ENCODE measurements around the gene IFT22. TPM values are rescaled to one million over a fixed set of nuclear protein-coding genes. Genes with fewer than 3 reads are reported as not detected.

The IFT22 gene
- polyA plus RNA-seq, 1 of the 3 experiments (the other 2 are of a cell fraction) = 66.7 TPM

DNA sequence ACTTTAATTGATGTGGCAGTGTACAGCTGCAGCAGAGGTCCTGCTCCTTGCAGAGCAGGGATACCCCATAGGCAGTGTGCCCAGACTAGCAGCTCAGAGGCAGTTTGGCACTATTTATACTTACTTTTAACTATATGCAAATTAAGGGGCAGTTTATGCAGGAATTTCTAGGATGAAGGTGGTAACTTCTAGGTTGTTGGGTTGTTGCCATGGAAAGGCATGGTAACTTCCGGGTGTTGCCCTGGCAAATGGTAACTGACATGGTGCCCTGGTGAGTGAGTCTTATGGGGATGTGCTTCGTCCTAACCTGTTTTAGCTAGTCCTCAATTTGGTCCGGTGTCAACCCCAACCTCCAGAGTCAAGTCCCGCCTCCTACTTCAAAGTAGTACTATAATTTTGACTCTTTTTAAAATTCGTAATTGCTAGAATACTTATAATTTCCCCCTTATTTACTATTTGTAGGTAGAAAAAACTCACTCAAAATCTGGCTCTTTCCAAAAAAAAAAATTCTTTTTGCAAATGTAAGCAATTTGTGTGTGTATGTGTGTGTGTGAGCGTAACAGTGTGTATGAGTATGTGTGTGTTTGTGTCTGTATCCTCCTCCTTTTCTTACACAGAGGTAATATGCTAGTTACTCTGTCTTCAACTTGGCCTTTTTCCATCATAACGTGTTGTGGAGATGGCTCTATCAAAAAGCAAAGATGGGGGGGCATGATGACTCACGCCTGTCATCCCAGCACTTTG is 47.0 kb upstream of the IFT22 start:
- no peak for TF ChIP-seq JUND (IDR thresholded peaks at IDR 0.05)
- no peak for TF ChIP-seq YY1 (IDR thresholded peaks at IDR 0.05; ENCODE audit: low read depth)
- Histone ChIP-seq H3K9me2 (no peaks in the 10 kb centered on the region), H3K4me2 (no peak overlapping the region), H4K20me1 (ENCODE audit: insufficient read depth) (no peaks in the 10 kb centered on the region), H3K27ac (ENCODE audit: low read depth in 2 of 2, low read length in 1 of 2) (no peak overlapping the region), H3K9ac (no peak overlapping the region), H3K4me3 (ENCODE audit: low read depth in 2 of 2, low read length in 1 of 2) (no peak overlapping the region), H3F3A (replicated peaks; ENCODE audit: insufficient read depth) (no peaks in the 10 kb centered on the region), H3K27me3 (ENCODE audit: insufficient read depth) (0 out of 2 replicates have a peak, but pooled peaks cover 16% of the 10 kb centered on the region), H3K9me3 (no peaks in the 10 kb centered on the region), H3K4me1 (ENCODE audit: control insufficient read depth in 1 of 2, insufficient read depth in 2 of 2, low read depth in 1 of 2, low read length in 1 of 2) (no peaks in the 10 kb centered on the region; a peak in 1 of 4 replicates), H3K36me3 (replicated peaks in 1 of 2; ENCODE audit: control insufficient read depth in 1 of 2, insufficient read depth in 2 of 2, low read length in 1 of 2) (no peaks in the 10 kb centered on the region), H2AFZ (ENCODE audit: low read depth) (no peak overlapping the region), H3K79me2 (ENCODE audit: insufficient read depth) (no peaks in the 10 kb centered on the region)
- 48% methylated on average over 8 of the region's 8 CpGs for WGBS (ENCODE audit: low lambda C conversion rate)
- CTCF ChIA-PET = interaction anchor here (1.0 to 6.1 kb wide), 7 partner anchors 29 to 140 kb away, joined by 3 to 48 read pairs (median 5); no protein-coding TSS in a partner anchor
- POLR2A ChIA-PET = no interaction called here
- DNase-seq = no peak

DNA sequence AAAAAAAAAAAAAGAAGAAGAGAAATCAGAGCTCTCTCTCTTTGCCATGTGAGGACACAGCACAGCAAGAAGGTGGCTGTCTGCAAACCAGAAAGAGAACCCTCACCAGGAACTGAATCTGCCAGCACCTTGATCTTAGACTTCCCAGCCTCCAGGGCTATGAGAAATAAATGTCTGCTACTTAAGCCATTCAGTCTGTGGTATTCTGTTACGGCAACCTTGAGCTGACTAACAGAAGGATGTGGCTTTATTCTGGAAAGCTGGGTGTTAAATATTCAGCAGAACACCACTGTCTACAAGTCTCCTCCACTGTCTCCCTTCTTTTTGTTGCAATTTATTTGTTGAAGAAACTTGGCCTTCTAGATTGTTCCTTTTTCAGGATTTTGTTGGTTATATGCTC is 46.1 kb upstream of the IFT22 start:
- no peaks in the 10 kb centered on the region; a peak in 1 of 4 replicates for H3K4me1 ChIP-seq (ENCODE audit: control insufficient read depth in 1 of 2, insufficient read depth in 2 of 2, low read depth in 1 of 2, low read length in 1 of 2)
- no peaks in the 10 kb centered on the region for H3K79me2 ChIP-seq (ENCODE audit: insufficient read depth)
- H3K9ac ChIP-seq = no peak overlapping the region
- H2AFZ ChIP-seq (ENCODE audit: low read depth) = no peak overlapping the region
- H3K9me2 ChIP-seq = no peaks in the 10 kb centered on the region
- WGBS (ENCODE audit: low lambda C conversion rate) = 89% methylated on average over 1 of the region's 1 CpG
- H3K27ac ChIP-seq (ENCODE audit: low read depth in 2 of 2, low read length in 1 of 2) = no peak overlapping the region
- no peak for DNase-seq
- H4K20me1 ChIP-seq (ENCODE audit: insufficient read depth) = no peaks in the 10 kb centered on the region
- H3K9me3 ChIP-seq = no peaks in the 10 kb centered on the region
- no peaks in the 10 kb centered on the region for H3K36me3 ChIP-seq (replicated peaks in 1 of 2; ENCODE audit: control insufficient read depth in 1 of 2, insufficient read depth in 2 of 2, low read length in 1 of 2)
- TF ChIP-seq TEAD4 (IDR thresholded peaks at IDR 0.05; ENCODE audit: borderline replicate concordance, insufficient read depth) (no peak), YY1 (IDR thresholded peaks at IDR 0.05; ENCODE audit: low read depth) (no peak), RAD21 (IDR thresholded peaks at IDR 0.05; ENCODE audit: low read length) (no peak), NRF1 (IDR thresholded peaks at IDR 0.05; ENCODE audit: low read depth, low read length) (no peak), JUND (IDR thresholded peaks at IDR 0.05) (no peak), MEF2A (IDR thresholded peaks at IDR 0.05; ENCODE audit: borderline replicate concordance, low read depth) (no peak), FOXJ3 (CRISPR knock-in tag; IDR thresholded peaks at IDR 0.05) (no peak), GABPA (IDR thresholded peaks at IDR 0.05; ENCODE audit: low read depth) (no peak), TCF12 (IDR thresholded peaks at IDR 0.05) (no peak)
- TF ChIP-seq, protein P1, sequence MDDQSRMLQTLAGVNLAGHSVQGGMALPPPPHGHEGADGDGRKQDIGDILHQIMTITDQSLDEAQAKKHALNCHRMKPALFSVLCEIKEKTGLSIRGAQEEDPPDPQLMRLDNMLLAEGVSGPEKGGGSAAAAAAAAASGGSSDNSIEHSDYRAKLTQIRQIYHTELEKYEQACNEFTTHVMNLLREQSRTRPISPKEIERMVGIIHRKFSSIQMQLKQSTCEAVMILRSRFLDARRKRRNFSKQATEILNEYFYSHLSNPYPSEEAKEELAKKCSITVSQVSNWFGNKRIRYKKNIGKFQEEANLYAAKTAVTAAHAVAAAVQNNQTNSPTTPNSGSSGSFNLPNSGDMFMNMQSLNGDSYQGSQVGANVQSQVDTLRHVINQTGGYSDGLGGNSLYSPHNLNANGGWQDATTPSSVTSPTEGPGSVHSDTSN (IDR thresholded peaks at IDR 0.05) = no peak
- TF ChIP-seq, protein P2, sequence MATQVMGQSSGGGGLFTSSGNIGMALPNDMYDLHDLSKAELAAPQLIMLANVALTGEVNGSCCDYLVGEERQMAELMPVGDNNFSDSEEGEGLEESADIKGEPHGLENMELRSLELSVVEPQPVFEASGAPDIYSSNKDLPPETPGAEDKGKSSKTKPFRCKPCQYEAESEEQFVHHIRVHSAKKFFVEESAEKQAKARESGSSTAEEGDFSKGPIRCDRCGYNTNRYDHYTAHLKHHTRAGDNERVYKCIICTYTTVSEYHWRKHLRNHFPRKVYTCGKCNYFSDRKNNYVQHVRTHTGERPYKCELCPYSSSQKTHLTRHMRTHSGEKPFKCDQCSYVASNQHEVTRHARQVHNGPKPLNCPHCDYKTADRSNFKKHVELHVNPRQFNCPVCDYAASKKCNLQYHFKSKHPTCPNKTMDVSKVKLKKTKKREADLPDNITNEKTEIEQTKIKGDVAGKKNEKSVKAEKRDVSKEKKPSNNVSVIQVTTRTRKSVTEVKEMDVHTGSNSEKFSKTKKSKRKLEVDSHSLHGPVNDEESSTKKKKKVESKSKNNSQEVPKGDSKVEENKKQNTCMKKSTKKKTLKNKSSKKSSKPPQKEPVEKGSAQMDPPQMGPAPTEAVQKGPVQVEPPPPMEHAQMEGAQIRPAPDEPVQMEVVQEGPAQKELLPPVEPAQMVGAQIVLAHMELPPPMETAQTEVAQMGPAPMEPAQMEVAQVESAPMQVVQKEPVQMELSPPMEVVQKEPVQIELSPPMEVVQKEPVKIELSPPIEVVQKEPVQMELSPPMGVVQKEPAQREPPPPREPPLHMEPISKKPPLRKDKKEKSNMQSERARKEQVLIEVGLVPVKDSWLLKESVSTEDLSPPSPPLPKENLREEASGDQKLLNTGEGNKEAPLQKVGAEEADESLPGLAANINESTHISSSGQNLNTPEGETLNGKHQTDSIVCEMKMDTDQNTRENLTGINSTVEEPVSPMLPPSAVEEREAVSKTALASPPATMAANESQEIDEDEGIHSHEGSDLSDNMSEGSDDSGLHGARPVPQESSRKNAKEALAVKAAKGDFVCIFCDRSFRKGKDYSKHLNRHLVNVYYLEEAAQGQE (IDR thresholded peaks at IDR 0.05; ENCODE audit: low read depth, low read length) = no peak
- TF ChIP-seq, protein P3, sequence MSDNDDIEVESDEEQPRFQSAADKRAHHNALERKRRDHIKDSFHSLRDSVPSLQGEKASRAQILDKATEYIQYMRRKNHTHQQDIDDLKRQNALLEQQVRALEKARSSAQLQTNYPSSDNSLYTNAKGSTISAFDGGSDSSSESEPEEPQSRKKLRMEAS (IDR thresholded peaks at IDR 0.05; ENCODE audit: low read depth) = no peak
- TF ChIP-seq, protein P4, sequence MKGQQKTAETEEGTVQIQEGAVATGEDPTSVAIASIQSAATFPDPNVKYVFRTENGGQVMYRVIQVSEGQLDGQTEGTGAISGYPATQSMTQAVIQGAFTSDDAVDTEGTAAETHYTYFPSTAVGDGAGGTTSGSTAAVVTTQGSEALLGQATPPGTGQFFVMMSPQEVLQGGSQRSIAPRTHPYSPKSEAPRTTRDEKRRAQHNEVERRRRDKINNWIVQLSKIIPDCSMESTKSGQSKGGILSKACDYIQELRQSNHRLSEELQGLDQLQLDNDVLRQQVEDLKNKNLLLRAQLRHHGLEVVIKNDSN (IDR thresholded peaks at IDR 0.05; ENCODE audit: borderline replicate concordance, low read depth) = no peak
- TF ChIP-seq, protein P5, sequence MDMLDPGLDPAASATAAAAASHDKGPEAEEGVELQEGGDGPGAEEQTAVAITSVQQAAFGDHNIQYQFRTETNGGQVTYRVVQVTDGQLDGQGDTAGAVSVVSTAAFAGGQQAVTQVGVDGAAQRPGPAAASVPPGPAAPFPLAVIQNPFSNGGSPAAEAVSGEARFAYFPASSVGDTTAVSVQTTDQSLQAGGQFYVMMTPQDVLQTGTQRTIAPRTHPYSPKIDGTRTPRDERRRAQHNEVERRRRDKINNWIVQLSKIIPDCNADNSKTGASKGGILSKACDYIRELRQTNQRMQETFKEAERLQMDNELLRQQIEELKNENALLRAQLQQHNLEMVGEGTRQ (IDR thresholded peaks at IDR 0.05; ENCODE audit: borderline replicate concordance, low read depth, low read length) = no peak
- CTCF ChIA-PET = interaction anchor here (1.2 to 3.1 kb wide), 3 partner anchors 30 to 72 kb away, joined by 4 to 20 read pairs (median 5); no protein-coding TSS in a partner anchor
- H3F3A ChIP-seq (replicated peaks; ENCODE audit: insufficient read depth) = no peaks in the 10 kb centered on the region
- H3K27me3 ChIP-seq (ENCODE audit: insufficient read depth) = peaks cover 18% of the 10 kb centered on the region; the same call in 1 of the 2 replicates
- POLR2A ChIA-PET = no interaction called here
- no peak overlapping the region for H3K4me3 ChIP-seq (ENCODE audit: low read depth in 2 of 2, low read length in 1 of 2)
- no peak overlapping the region for H3K4me2 ChIP-seq

Measured in SK-N-SH (cell line).